MM.1S (cell line): ENCODE measurements around the gene SPIN4.
A peak's percentile ranks its signal among the peaks of the same experiment; 100 is the strongest.

Experiments
- DNase-seq: peaks from one replicate; pipeline ENCODE4 v3.0.0-alpha.2; 2015
- H2AFZ ChIP-seq: fragments of 300-600 bp; sonication (generic); 2 replicates; pipeline ENCODE4 v1.6.0; 2016; ENCODE audit warnings: antibody characterized with exemption, low read length
- H3F3A ChIP-seq: fragments of 300-600 bp; sonication (generic); 2 replicates; pipeline ENCODE4 v1.6.1; 2016; ENCODE audit warnings: mild to moderate bottlenecking, antibody characterized with exemption, low read length, moderate library complexity, mixed read lengths; ENCODE audit not compliant: insufficient read depth
- H3K27ac ChIP-seq: fragments of 300-600 bp; sonication (generic); 2 replicates; pipeline ENCODE4 v1.5.1; 2016; ENCODE audit warnings: mild to moderate bottlenecking, low read length
- H3K27me3 ChIP-seq: fragments of 300-600 bp; sonication (generic); replicated peaks from 2 replicates; pipeline ENCODE4 v1.6.0; 2016; ENCODE audit warnings: low read length; ENCODE audit not compliant: insufficient read depth
- H3K36me3 ChIP-seq: fragments of 300-600 bp; sonication (generic); replicated peaks from 2 replicates; pipeline ENCODE4 v1.6.1; 2016; ENCODE audit warnings: mild to moderate bottlenecking, low read length, mixed read lengths; ENCODE audit not compliant: insufficient read depth
- H3K4me1 ChIP-seq: fragments of 300-600 bp; sonication (generic); 2 replicates; pipeline ENCODE4 v1.6.1; 2016; ENCODE audit warnings: low read length, mixed read lengths
- H3K4me2 ChIP-seq: fragments of 300-600 bp; sonication (generic); 2 replicates; pipeline ENCODE4 v1.6.0; 2016; ENCODE audit warnings: low read depth, low read length
- H3K4me3 ChIP-seq: fragments of 300-600 bp; sonication (generic); 2 replicates; pipeline ENCODE4 v1.5.1; 2016; ENCODE audit warnings: low read length, mixed read lengths
- H3K79me2 ChIP-seq: fragments of 300-600 bp; sonication (generic); 2 replicates; pipeline ENCODE4 v1.6.1; 2016; ENCODE audit warnings: mixed run types, low read length, mixed read lengths
- H3K9ac ChIP-seq: fragments of 300-600 bp; sonication (generic); 2 replicates; pipeline ENCODE4 v1.6.1; 2016; ENCODE audit warnings: low read length, mixed read lengths
- H3K9me2 ChIP-seq: fragments of 300-600 bp; sonication (generic); replicated peaks from 2 replicates; pipeline ENCODE4 v1.6.1; 2016; ENCODE audit warnings: mild to moderate bottlenecking, low read length, mixed read lengths; ENCODE audit not compliant: insufficient read depth
- H3K9me3 ChIP-seq: fragments of 300-600 bp; sonication (generic); replicated peaks from 2 replicates; pipeline ENCODE4 v1.6.1; 2016; ENCODE audit warnings: mild to moderate bottlenecking, low read length, mixed read lengths; ENCODE audit not compliant: insufficient read depth
- H4K20me1 ChIP-seq: fragments of 300-600 bp; sonication (generic); 2 replicates; pipeline ENCODE4 v1.6.1; 2016; ENCODE audit warnings: mild to moderate bottlenecking, low read length, moderate library complexity, mixed read lengths; ENCODE audit not compliant: insufficient read depth
- CTCF ChIP-seq: fragments of 300-600 bp; sonication (generic); IDR thresholded peaks from 2 replicates; pipeline ENCODE4 v1.5.1; 2016; ENCODE audit warnings: antibody characterized with exemption, low read length, mixed read lengths
- EZH2 ChIP-seq: fragments of 300-600 bp; sonication (generic); optimal IDR thresholded peaks from 2 replicates; pipeline ENCODE3; 2017; ENCODE audit warnings: low read depth, mild to moderate bottlenecking, antibody characterized with exemption, low read length, mixed read lengths
- EZH2phosphoT487 ChIP-seq: fragments of 300-600 bp; sonication (generic); IDR thresholded peaks from 2 replicates; pipeline ENCODE4 v1.6.1; 2018; ENCODE audit warnings: antibody characterized with exemption, low read length

The SPIN4 gene

GRCh38 chrX:63349307-63349706 lies 1.8 kb downstream of the SPIN4 start:
- no peak for DNase-seq
- no peaks in the 10 kb centered on the region for H3F3A ChIP-seq
- no peak overlapping the region for H3K27ac ChIP-seq
- H3K4me2 ChIP-seq = peak overlapping the region; percentile 8; the same call in 1 of the 2 replicates
- H3K9me2 ChIP-seq = no peaks in the 10 kb centered on the region
- H3K79me2 ChIP-seq = 0 out of 2 replicates have a peak, but pooled peaks cover 6% of the 10 kb centered on the region
- H3K4me3 ChIP-seq = no peak overlapping the region
- H3K9ac ChIP-seq = no peak overlapping the region
- no peak for TF ChIP-seq EZH2phosphoT487
- no peak for TF ChIP-seq CTCF
- TF ChIP-seq EZH2 = no peak
- no peaks in the 10 kb centered on the region for H4K20me1 ChIP-seq
- H3K36me3 ChIP-seq = no peaks in the 10 kb centered on the region
- no peaks in the 10 kb centered on the region; the same call in 1 of the 2 replicates for H3K9me3 ChIP-seq
- H3K27me3 ChIP-seq = no peaks in the 10 kb centered on the region
- no peaks in the 10 kb centered on the region for H3K4me1 ChIP-seq
- no peak overlapping the region for H2AFZ ChIP-seq

DNA sequence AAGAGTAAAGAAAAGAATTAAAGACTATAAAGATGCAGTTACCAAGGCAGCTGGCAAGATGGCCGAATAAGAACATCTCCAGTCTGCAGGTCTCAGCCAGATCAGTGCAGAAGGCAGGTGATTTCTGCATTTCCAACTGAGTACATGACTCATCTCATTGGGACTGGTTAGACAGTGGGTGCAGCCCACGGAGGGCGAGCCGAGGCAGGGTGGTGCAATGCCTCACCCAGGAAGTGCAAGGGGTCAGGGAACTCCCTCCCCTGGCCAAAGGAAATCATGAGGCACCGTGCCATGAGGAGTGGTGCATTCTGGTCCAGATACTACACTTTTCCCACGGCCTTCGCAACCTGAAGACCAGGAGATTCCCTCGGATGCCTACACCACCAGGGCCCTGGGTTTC lies 20.5 kb downstream of the SPIN4 start:
- no peak overlapping the region for H3K27ac ChIP-seq
- H3K4me2 ChIP-seq = no peak overlapping the region
- no peaks in the 10 kb centered on the region for H3K9me2 ChIP-seq
- no peaks in the 10 kb centered on the region for H3K79me2 ChIP-seq
- H3K36me3 ChIP-seq = no peaks in the 10 kb centered on the region
- no peak overlapping the region for H2AFZ ChIP-seq
- no peaks in the 10 kb centered on the region for H3K27me3 ChIP-seq
- no peak overlapping the region for H3K4me3 ChIP-seq
- TF ChIP-seq EZH2phosphoT487 (no peak), EZH2 (no peak), CTCF (no peak)
- no peaks in the 10 kb centered on the region for H3K4me1 ChIP-seq
- no peak overlapping the region for H3K9ac ChIP-seq
- no peaks in the 10 kb centered on the region for H3F3A ChIP-seq
- DNase-seq = no peak
- H4K20me1 ChIP-seq = no peaks in the 10 kb centered on the region
- H3K9me3 ChIP-seq = no peaks in the 10 kb centered on the region

DNA sequence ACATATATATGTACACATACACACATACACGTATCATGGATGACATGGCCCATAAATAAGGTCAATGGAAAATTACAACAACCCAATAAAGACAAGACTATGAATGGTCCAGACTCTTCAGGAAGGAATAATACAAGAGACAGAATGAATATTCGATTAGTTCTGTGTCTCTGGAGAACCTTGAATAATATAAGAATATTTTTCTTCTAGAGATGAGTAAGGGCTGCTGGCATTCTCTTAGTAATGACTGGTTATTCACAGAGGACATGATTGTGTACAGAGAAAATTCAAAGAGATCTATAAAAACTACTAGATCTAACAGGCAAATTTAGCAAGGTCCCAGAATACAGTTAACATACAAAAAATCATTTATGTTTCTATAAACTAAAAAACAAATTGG lies 23.3 kb downstream of the SPIN4 start:
- Histone ChIP-seq H3K27ac (no peak overlapping the region), H3K36me3 (no peaks in the 10 kb centered on the region), H3K27me3 (no peaks in the 10 kb centered on the region), H3K4me1 (no peaks in the 10 kb centered on the region), H3K4me3 (no peak overlapping the region), H3K9ac (no peak overlapping the region), H3K9me3 (no peaks in the 10 kb centered on the region), H3K4me2 (no peak overlapping the region), H3K9me2 (no peaks in the 10 kb centered on the region), H3K79me2 (no peaks in the 10 kb centered on the region), H3F3A (no peaks in the 10 kb centered on the region), H4K20me1 (no peaks in the 10 kb centered on the region), H2AFZ (no peak overlapping the region)
- no peak for DNase-seq
- TF ChIP-seq EZH2phosphoT487 = no peak
- TF ChIP-seq CTCF = no peak
- TF ChIP-seq EZH2 = no peak
